ENCODE results near the gene PTGER1.

Gene PTGER1

DNA sequence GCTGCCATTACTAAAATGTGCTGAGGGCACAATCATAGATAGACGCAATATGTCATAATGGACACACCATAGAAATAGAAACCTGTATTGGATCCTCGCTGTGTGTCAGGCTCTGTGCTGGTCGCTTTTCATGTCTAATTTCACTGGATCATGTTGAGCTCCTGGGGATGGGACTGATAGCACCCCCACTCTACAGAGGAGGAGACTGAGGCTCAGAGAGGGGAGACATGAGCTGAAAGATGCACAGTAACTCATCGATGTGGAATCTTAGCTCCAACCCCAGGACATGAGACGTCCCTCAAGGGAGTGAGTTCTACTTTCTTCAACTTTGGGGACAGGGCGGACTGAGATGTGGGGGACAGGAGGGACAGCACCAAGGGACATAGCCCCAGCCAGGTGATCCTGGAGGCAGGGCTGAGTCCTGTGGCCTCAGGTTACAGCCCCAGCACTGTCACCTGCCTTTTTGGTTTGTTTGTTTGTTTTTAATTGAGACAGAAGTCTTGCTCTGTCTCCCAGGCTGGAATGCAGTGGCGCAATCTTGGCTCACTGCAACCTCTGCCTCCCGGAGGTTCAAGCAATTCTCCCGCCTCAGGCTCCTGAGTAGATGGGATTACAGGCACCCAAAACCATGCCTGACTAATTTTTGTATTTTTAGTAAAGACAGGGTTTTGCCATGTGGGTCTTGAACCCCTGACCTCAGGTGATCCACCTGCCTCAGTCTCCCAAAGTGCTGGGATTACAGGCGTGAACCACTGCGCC lies 27.4 kb upstream of the PTGER1 start:
- Histone ChIP-seq H3K9me3 (ENCODE audit: control extremely low read depth in 1 of 5, control insufficient read depth in 4 of 5, insufficient read depth in 2 of 5, low read depth in 1 of 5, low read length in 4 of 5) (no peaks in the 10 kb centered on the region), H3K27me3 (replicated peaks in 2 of 5; ENCODE audit: control insufficient read depth in 4 of 5, insufficient read depth in 5 of 5, low read length in 4 of 5) (no peaks in the 10 kb centered on the region), H3K4me3 (ENCODE audit: control insufficient read depth in 1 of 7, extremely low read depth in 1 of 7, insufficient read depth in 4 of 7, low read depth in 2 of 7, low read length in 6 of 7) (no peak overlapping the region), H3K36me3 (ENCODE audit: control insufficient read depth in 4 of 4, insufficient read depth in 4 of 4, low read length in 3 of 4) (no peaks in the 10 kb centered on the region), H3K27ac (ENCODE audit: insufficient read depth in 1 of 2, low read depth in 1 of 2, low read length in 2 of 2, poor library complexity in 1 of 2, severe bottlenecking in 2 of 2) (no peak overlapping the region), H3K4me1 (ENCODE audit: control extremely low read depth in 1 of 4, control insufficient read depth in 4 of 4, insufficient read depth in 4 of 4, low read length in 3 of 4) (peaks cover 0 to 3% (median under 1%) of the 10 kb centered on the region in 4 experiments)
- WGBS (ENCODE audit: insufficient coverage), result 97% methylated on average over 8 of the region's 11 CpGs
- ChIA-PET POLR2A (interaction anchor here (1.0 kb wide), 1 partner anchor 23 kb away, joined by 3 read pairs; no protein-coding TSS in a partner anchor), CTCF (interaction anchor here (2.0 to 4.0 kb wide), 2 partner anchors 21 to 47 kb away, joined by 5 to 34 read pairs; no protein-coding TSS in a partner anchor)
- no peak for DNase-seq

DNA sequence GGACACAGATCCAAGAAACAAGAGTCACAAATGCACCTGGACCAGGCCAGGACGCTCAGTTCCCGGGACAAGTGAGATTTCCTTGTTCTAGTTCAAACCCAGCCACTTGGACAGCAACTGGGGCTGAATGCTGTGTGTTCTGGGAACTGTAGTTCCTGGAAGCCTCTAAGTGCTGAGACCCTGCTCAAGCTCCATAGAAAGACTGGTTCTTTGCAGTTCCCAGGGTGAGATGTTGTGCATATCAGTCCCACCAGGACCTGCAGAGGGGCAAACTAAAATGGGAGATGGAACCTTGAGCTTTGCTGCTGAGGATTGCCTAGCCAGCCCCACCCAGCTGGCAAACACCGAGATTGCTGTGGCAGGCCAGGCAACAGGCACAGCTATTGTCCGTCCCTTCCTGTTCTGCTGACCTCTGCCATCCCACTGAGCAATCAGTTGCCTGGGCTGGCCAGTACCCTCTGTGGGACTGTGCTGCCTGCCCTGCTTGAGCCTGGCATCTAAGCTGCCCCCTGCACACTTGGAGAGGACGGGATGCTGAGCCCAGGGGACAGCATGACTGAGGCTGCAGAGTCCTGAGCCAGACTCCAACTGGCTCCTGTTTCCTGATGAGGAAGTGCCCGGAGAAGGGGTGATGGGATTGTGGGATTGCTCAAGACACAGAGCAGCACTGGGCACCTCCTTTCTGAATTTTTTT lies 22.2 kb upstream of the PTGER1 start:
- H3K27me3 ChIP-seq (replicated peaks in 2 of 5; ENCODE audit: control insufficient read depth in 4 of 5, insufficient read depth in 5 of 5, low read length in 4 of 5), result no peaks in the 10 kb centered on the region
- no peaks in the 10 kb centered on the region for H3K9me3 ChIP-seq (ENCODE audit: control extremely low read depth in 1 of 5, control insufficient read depth in 4 of 5, insufficient read depth in 2 of 5, low read depth in 1 of 5, low read length in 4 of 5)
- ChIA-PET CTCF (interaction anchor here (0.7 to 4.1 kb wide), 9 partner anchors 8 to 59 kb away, joined by 3 to 15 read pairs (median 4); partner anchors contain the start of gene PTGER1), POLR2A (interaction anchor here (0.6 to 1.4 kb wide), 3 partner anchors 12 to 88 kb away, joined by 3 to 4 read pairs (median 4); partner anchors contain the start of gene DNAJB1)
- peaks cover 0 to 20% (median 16%) of the 10 kb centered on the region in 4 experiments for H3K4me1 ChIP-seq (ENCODE audit: control extremely low read depth in 1 of 4, control insufficient read depth in 4 of 4, insufficient read depth in 4 of 4, low read length in 3 of 4)
- 94% methylated on average over 6 of the region's 6 CpGs for WGBS (ENCODE audit: insufficient coverage)
- H3K36me3 ChIP-seq (ENCODE audit: control insufficient read depth in 4 of 4, insufficient read depth in 4 of 4, low read length in 3 of 4), result no peaks in the 10 kb centered on the region
- no peak overlapping the region for H3K4me3 ChIP-seq (ENCODE audit: control insufficient read depth in 1 of 7, extremely low read depth in 1 of 7, insufficient read depth in 4 of 7, low read depth in 2 of 7, low read length in 6 of 7)
- H3K27ac ChIP-seq (ENCODE audit: insufficient read depth in 1 of 2, low read depth in 1 of 2, low read length in 2 of 2, poor library complexity in 1 of 2, severe bottlenecking in 2 of 2), result no peak overlapping the region
- DNase-seq, result no peak

DNA sequence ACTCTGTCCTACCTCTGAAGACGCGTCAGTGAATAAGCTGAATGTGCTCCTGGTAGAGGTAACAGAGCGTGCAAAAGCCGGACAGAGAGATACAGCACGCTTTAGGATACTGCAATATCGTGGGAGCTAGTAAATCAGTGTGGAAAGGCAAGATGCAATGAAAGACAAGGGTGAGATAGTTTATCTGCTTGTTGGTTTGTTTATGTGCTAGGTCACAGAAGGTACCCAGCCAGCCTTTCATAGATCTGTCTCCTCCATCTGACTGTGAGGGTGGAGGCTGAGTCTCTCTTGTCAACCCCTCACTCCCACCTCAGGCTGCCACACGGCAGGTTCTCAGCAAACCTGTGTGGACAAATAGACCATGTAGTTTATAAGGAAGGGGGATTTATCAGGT lies 21.7 kb upstream of the PTGER1 start:
- ChIA-PET CTCF (interaction anchor here (1.2 to 4.1 kb wide), 8 partner anchors 8 to 60 kb away, joined by 4 to 15 read pairs (median 5); partner anchors contain the start of gene PTGER1), POLR2A (interaction anchor here (1.1 to 1.4 kb wide), 2 partner anchors 13 to 22 kb away, joined by 3 to 4 read pairs; partner anchors contain the start of gene DNAJB1)
- no peak for DNase-seq
- Histone ChIP-seq H3K27ac (ENCODE audit: insufficient read depth in 1 of 2, low read depth in 1 of 2, low read length in 2 of 2, poor library complexity in 1 of 2, severe bottlenecking in 2 of 2) (no peak overlapping the region), H3K9me3 (ENCODE audit: control extremely low read depth in 1 of 5, control insufficient read depth in 4 of 5, insufficient read depth in 2 of 5, low read depth in 1 of 5, low read length in 4 of 5) (no peaks in the 10 kb centered on the region), H3K4me1 (ENCODE audit: control extremely low read depth in 1 of 4, control insufficient read depth in 4 of 4, insufficient read depth in 4 of 4, low read length in 3 of 4) (peaks cover 0 to 20% (median 16%) of the 10 kb centered on the region in 4 experiments), H3K27me3 (replicated peaks in 2 of 5; ENCODE audit: control insufficient read depth in 4 of 5, insufficient read depth in 5 of 5, low read length in 4 of 5) (no peaks in the 10 kb centered on the region), H3K4me3 (ENCODE audit: control insufficient read depth in 1 of 7, extremely low read depth in 1 of 7, insufficient read depth in 4 of 7, low read depth in 2 of 7, low read length in 6 of 7) (no peak overlapping the region), H3K36me3 (ENCODE audit: control insufficient read depth in 4 of 4, insufficient read depth in 4 of 4, low read length in 3 of 4) (no peaks in the 10 kb centered on the region)
- WGBS (ENCODE audit: insufficient coverage), result 73% methylated on average over 3 of the region's 7 CpGs

DNA sequence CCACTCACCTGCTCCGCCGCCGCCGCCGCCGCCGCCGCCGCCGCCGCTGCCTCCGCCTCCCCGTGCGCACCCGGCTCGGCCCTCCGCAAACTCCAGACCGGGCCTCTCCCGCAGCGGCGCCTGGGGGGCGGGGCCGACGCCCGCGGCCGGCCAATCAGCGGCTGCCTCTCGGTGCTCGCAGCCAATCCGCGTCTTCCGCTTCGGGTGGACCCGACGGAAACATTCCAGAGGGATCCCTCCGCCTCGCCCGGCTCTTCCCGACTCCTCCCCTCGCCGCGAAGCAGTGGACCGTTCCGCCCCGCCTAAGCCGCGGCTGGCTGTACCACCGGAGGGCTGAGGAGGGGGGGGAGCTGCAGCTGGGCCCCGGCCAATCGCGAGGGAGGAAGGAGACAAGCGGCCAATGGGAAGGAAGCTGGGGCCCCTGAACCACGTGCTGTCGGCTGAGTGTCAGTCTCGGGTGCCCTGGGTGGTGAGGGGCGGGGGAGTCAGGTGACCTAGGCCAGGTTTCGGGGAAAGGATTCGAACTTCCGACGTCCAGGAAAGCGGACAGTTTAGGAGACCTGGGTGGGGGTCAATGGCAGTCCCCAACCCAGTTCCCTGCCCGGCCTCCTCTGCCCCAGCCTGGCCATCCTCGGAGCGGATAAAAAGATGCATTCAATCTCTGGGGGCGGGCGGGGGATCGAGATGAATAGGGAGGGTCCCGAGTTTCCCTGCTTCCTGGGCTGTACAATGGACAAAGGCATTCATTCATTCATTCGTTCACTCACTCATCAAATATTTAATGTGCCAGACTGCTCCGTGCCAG lies 21.1 kb upstream of the PTGER1 start, which contains the start of gene GIPC1:
Gene GIPC1 (minus strand): TSS at position 99 of the 805 bp plus-strand sequence. CDS start 13,151 bp downstream, outside the sequence.
- Histone ChIP-seq H3K9me3 (ENCODE audit: control extremely low read depth in 1 of 5, control insufficient read depth in 4 of 5, insufficient read depth in 2 of 5, low read depth in 1 of 5, low read length in 4 of 5) (no peaks in the 10 kb centered on the region), H3K4me3 (ENCODE audit: control insufficient read depth in 1 of 7, extremely low read depth in 1 of 7, insufficient read depth in 4 of 7, low read depth in 2 of 7, low read length in 6 of 7) (peak within 1 kb of the TSS; percentile 49 to 85 (median 73)), H3K4me1 (ENCODE audit: control extremely low read depth in 1 of 4, control insufficient read depth in 4 of 4, insufficient read depth in 4 of 4, low read length in 3 of 4) (peaks cover 0 to 20% (median 16%) of the 10 kb centered on the region in 4 experiments), H3K27ac (ENCODE audit: insufficient read depth in 1 of 2, low read depth in 1 of 2, low read length in 2 of 2, poor library complexity in 1 of 2, severe bottlenecking in 2 of 2) (peak within 1 kb of the TSS in 1 of 2 experiments; percentile 43), H3K27me3 (replicated peaks in 2 of 5; ENCODE audit: control insufficient read depth in 4 of 5, insufficient read depth in 5 of 5, low read length in 4 of 5) (no peaks in the 10 kb centered on the region), H3K36me3 (ENCODE audit: control insufficient read depth in 4 of 4, insufficient read depth in 4 of 4, low read length in 3 of 4) (peaks cover 0 to 2% (median 0%) of the 10 kb centered on the region in 4 experiments)
- ChIA-PET POLR2A (interaction anchor here (1.4 to 2.0 kb wide), 2 partner anchors 13 to 22 kb away, joined by 4 to 8 read pairs; partner anchors contain the start of gene DNAJB1), CTCF (interaction anchor here (1.4 to 4.1 kb wide), 6 partner anchors 8 to 54 kb away, joined by 4 to 15 read pairs (median 8); partner anchors contain the start of gene PTGER1)
- peak; percentile 75 to 86 (median 81) for DNase-seq
- WGBS (ENCODE audit: insufficient coverage), result 8% methylated on average over 50 of the region's 71 CpGs

DNA sequence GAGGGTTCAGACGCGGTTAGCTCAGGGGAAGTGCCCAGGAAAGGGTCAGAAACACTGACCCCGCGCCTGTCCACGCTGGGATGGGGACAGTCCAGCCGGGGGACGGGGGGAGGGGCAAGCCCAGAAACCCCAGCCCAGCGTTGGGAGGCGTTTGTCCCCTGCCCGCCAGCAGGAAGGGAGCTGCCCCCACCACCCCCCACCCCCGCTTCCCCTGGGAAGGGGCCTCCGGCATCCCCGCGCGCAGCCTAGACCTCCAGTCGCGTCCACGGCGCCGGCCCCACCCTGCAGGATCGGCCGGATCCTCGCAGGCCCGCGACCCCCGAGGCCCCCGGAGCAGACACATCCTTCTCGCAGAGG lies 20.5 kb upstream of the PTGER1 start:
- H3K27me3 ChIP-seq (replicated peaks in 2 of 5; ENCODE audit: control insufficient read depth in 4 of 5, insufficient read depth in 5 of 5, low read length in 4 of 5), result no peaks in the 10 kb centered on the region
- ChIA-PET CTCF (interaction anchor here (0.9 to 4.1 kb wide), 5 partner anchors 9 to 55 kb away, joined by 3 to 15 read pairs (median 10); no protein-coding TSS in a partner anchor), POLR2A (interaction anchor here (2.0 kb wide), 1 partner anchor 23 kb away, joined by 8 read pairs; the partner anchor contains the start of gene DNAJB1)
- DNase-seq, result no peak
- 0% methylated on average over 10 of the region's 28 CpGs for WGBS (ENCODE audit: insufficient coverage)
- H3K4me1 ChIP-seq (ENCODE audit: control extremely low read depth in 1 of 4, control insufficient read depth in 4 of 4, insufficient read depth in 4 of 4, low read length in 3 of 4), result peaks cover 0 to 20% (median 16%) of the 10 kb centered on the region in 4 experiments
- peak overlapping the region in 1 of 2 experiments; percentile 5 for H3K27ac ChIP-seq (ENCODE audit: insufficient read depth in 1 of 2, low read depth in 1 of 2, low read length in 2 of 2, poor library complexity in 1 of 2, severe bottlenecking in 2 of 2)
- peak overlapping the region in 6 of 7 experiments; percentile 68 to 85 (median 73) for H3K4me3 ChIP-seq (ENCODE audit: control insufficient read depth in 1 of 7, extremely low read depth in 1 of 7, insufficient read depth in 4 of 7, low read depth in 2 of 7, low read length in 6 of 7)
- H3K9me3 ChIP-seq (ENCODE audit: control extremely low read depth in 1 of 5, control insufficient read depth in 4 of 5, insufficient read depth in 2 of 5, low read depth in 1 of 5, low read length in 4 of 5), result no peaks in the 10 kb centered on the region
- peaks cover 0 to 2% (median 0%) of the 10 kb centered on the region in 4 experiments for H3K36me3 ChIP-seq (ENCODE audit: control insufficient read depth in 4 of 4, insufficient read depth in 4 of 4, low read length in 3 of 4)

Measured in common myeloid progenitor, CD34-positive (primary cell).